GM21723 (cell line): Measurements from ENCODE around the gene CBLB.
A peak's percentile ranks its signal among the peaks of the same experiment; 100 is the strongest.

Source experiments
- ATAC-seq: cut with Tn5 transposase; IDR thresholded peaks from one replicate; pipeline ENCODE4 v1.9.1; 2021; ENCODE audit warnings: mild to moderate bottlenecking, moderate library complexity; ENCODE audit not compliant: unreplicated experiment

The CBLB gene

GRCh38 chr3:105876780-105877327 lies 8.0 kb upstream of the CBLB start:
- peak; percentile 87 for ATAC-seq

- no peak for ATAC-seq
Observed at GRCh38 chr3:105869861-105870755, 1.3 kb upstream of the CBLB start.

- no peak for ATAC-seq
Observed at GRCh38 chr3:105869531-105869833, 670 bp upstream of the CBLB start.

- ATAC-seq = peak; percentile 11
Observed at GRCh38 chr3:105868431-105868741, 426 bp downstream of the CBLB start.

GRCh38 chr3:105867712-105868430 lies 941 bp downstream of the CBLB start:
- ATAC-seq = no peak

GRCh38 chr3:105866656-105867653 lies 1.9 kb downstream of the CBLB start:
- peak; percentile 33 for ATAC-seq

GRCh38 chr3:105865867-105866350 lies 2.9 kb downstream of the CBLB start:
- ATAC-seq = no peak

GRCh38 chr3:105865016-105865623 lies 3.7 kb downstream of the CBLB start:
- ATAC-seq = no peak

- no peak for ATAC-seq
Observed at GRCh38 chr3:105864212-105864611, 4.6 kb downstream of the CBLB start.

GRCh38 chr3:105863608-105864007 lies 5.2 kb downstream of the CBLB start:
- ATAC-seq = no peak

- ATAC-seq = peak; percentile 62
Observed at GRCh38 chr3:105862217-105862616, 6.6 kb downstream of the CBLB start.

- ATAC-seq = no peak
Observed at GRCh38 chr3:105860641-105861040, 8.2 kb downstream of the CBLB start.

- no peak for ATAC-seq
Observed at GRCh38 chr3:105858017-105858416, 10.8 kb downstream of the CBLB start.

GRCh38 chr3:105857601-105858000 lies 11.2 kb downstream of the CBLB start:
- ATAC-seq = no peak

- ATAC-seq = no peak
Observed at GRCh38 chr3:105856605-105857004, 12.2 kb downstream of the CBLB start.

- ATAC-seq = peak; percentile 92
Observed at GRCh38 chr3:105853801-105854432, 14.9 kb downstream of the CBLB start.

GRCh38 chr3:105851582-105851981 lies 17.2 kb downstream of the CBLB start:
- no peak for ATAC-seq

GRCh38 chr3:105851176-105851575 lies 17.6 kb downstream of the CBLB start:
- no peak for ATAC-seq

GRCh38 chr3:105850593-105850992 lies 18.2 kb downstream of the CBLB start:
- ATAC-seq = no peak

- ATAC-seq = no peak
Observed at GRCh38 chr3:105848821-105849220, 20.0 kb downstream of the CBLB start.
